Measurements from ENCODE around the gene HFE. TPM values are rescaled to one million over a fixed set of nuclear protein-coding genes. Genes with fewer than 3 reads are reported as not detected.

Gene HFE
- total RNA-seq, 1 experiment from 2014 or later, result 5.7 TPM

GRCh38 chr6:26124781-26125685 lies 37.8 kb downstream of the HFE start:
- Mint-ChIP-seq H3K4me3 (ENCODE audit: unreplicated experiment) (peak overlapping the region; percentile 90), H3K4me1 (ENCODE audit: low read depth, unreplicated experiment) (peaks cover 36% of the 10 kb centered on the region), H3K36me3 (ENCODE audit: insufficient read depth, unreplicated experiment) (peaks cover 81% of the 10 kb centered on the region), H3K9me3 (ENCODE audit: unreplicated experiment) (no peaks in the 10 kb centered on the region), H3K27me3 (ENCODE audit: insufficient read depth, unreplicated experiment) (no peaks in the 10 kb centered on the region), H3K27ac (ENCODE audit: unreplicated experiment) (peak overlapping the region; percentile 99)
- intact Hi-C loops (cut with micrococcal nuclease; ENCODE audit: unreplicated experiment), result loop anchor here (1.0 to 10.0 kb wide), 4 partner anchors 32 to 1767 kb away; a partner anchor contains a TSS
- no peak for TF ChIP-seq CTCF (IDR thresholded peaks at IDR 0.05; ENCODE audit: insufficient read depth in 1 of 2, low read depth in 1 of 2, low read length in 1 of 2, severe bottlenecking in 1 of 2, unreplicated experiment in 1 of 2)
- POLR2A ChIA-PET, result interaction anchor here (0.6 to 5.2 kb wide), 20 partner anchors 17 to 1768 kb away, joined by 3 to 336 read pairs (median 24); partner anchors contain the start of gene HFE
- Histone ChIP-seq H3K9me3 (no peaks in the 10 kb centered on the region), H3K4me3 (ENCODE audit: low read depth, low read length) (peak overlapping the region; percentile 78), H3K4me1 (peaks cover 23% of the 10 kb centered on the region), H3K27me3 (replicated peaks; ENCODE audit: control insufficient read depth, insufficient read depth, low read length) (no peaks in the 10 kb centered on the region), H3K36me3 (ENCODE audit: control insufficient read depth, insufficient read depth, low read length) (no peaks in the 10 kb centered on the region; the same call in 1 of the 2 replicates)
- CTCF ChIA-PET, result interaction anchor here (1.6 kb wide), 1 partner anchor 32 kb away, joined by 7 read pairs; a partner anchor contains a TSS
- DNase-seq, result peak in 1 of 2 experiments; percentile 14
- no TSS peak for BruUV-seq (replicated peaks)

GRCh38 chr6:26126394-26127235 lies 39.4 kb downstream of the HFE start:
- Mint-ChIP-seq H3K36me3 (ENCODE audit: insufficient read depth, unreplicated experiment) (peaks cover 79% of the 10 kb centered on the region), H3K9me3 (ENCODE audit: unreplicated experiment) (no peaks in the 10 kb centered on the region), H3K27ac (ENCODE audit: unreplicated experiment) (peak overlapping the region; percentile 99), H3K4me1 (ENCODE audit: low read depth, unreplicated experiment) (peaks cover 27% of the 10 kb centered on the region), H3K4me3 (ENCODE audit: unreplicated experiment) (peak overlapping the region; percentile 90), H3K27me3 (ENCODE audit: insufficient read depth, unreplicated experiment) (no peaks in the 10 kb centered on the region)
- intact Hi-C loops (cut with micrococcal nuclease; ENCODE audit: unreplicated experiment), result loop anchor here (10.0 kb wide), 1 partner anchor 148 kb away; a partner anchor contains a TSS
- H3K36me3 ChIP-seq (ENCODE audit: control insufficient read depth, insufficient read depth, low read length), result no peaks in the 10 kb centered on the region; the same call in 1 of the 2 replicates
- BruUV-seq (replicated peaks), result no TSS peak
- POLR2A ChIA-PET, result interaction anchor here (0.6 to 5.2 kb wide), 9 partner anchors 15 to 231 kb away, joined by 3 to 336 read pairs (median 8); a partner anchor contains a TSS
- H3K4me1 ChIP-seq, result peaks cover 10% of the 10 kb centered on the region
- no peak for TF ChIP-seq CTCF (IDR thresholded peaks at IDR 0.05; ENCODE audit: insufficient read depth in 1 of 2, low read depth in 1 of 2, low read length in 1 of 2, severe bottlenecking in 1 of 2, unreplicated experiment in 1 of 2)
- H3K9me3 ChIP-seq, result no peaks in the 10 kb centered on the region
- H3K27me3 ChIP-seq (replicated peaks; ENCODE audit: control insufficient read depth, insufficient read depth, low read length), result no peaks in the 10 kb centered on the region
- H3K4me3 ChIP-seq (ENCODE audit: low read depth, low read length), result peak overlapping the region; percentile 78
- no peak for DNase-seq
- CTCF ChIA-PET, result interaction anchor here (0.7 kb wide), 1 partner anchor 70 kb away, joined by 3 read pairs; a partner anchor contains a TSS
